ENCODE results near the gene DNAH6. TPM values are rescaled to one million over a fixed set of nuclear protein-coding genes. Genes with fewer than 3 reads are reported as not detected.

The DNAH6 gene
- total RNA-seq, 1 experiment from 2014 or later: not detected

- no peaks in the 10 kb centered on the region for H3K4me1 ChIP-seq (ENCODE audit: insufficient read depth, low read length, poor library complexity, severe bottlenecking)
- CTCF ChIA-PET: no interaction called here
- intact Hi-C loops (cut with micrococcal nuclease; ENCODE audit: unreplicated experiment): no loop called here
- DNase-seq (ENCODE audit: low spot score): no peak
- no peak for TF ChIP-seq EZH2 (IDR thresholded peaks at IDR 0.05; ENCODE audit: borderline replicate concordance, low read depth, low read length, poor library complexity, severe bottlenecking)
- no peaks in the 10 kb centered on the region for H3K36me3 ChIP-seq (ENCODE audit: insufficient read depth, low read length, poor library complexity, severe bottlenecking)
- no TSS peak for BruUV-seq (replicated peaks)
- POLR2A ChIA-PET (ENCODE audit: low non-redundant PET): no interaction called here
- H3K27ac ChIP-seq (ENCODE audit: low read depth, low read length, poor library complexity, severe bottlenecking): no peak overlapping the region
- H3K9me3 ChIP-seq (ENCODE audit: low read depth, low read length, poor library complexity, severe bottlenecking): peaks cover 7% of the 10 kb centered on the region
- peaks cover 3% of the 10 kb centered on the region for H3K27me3 ChIP-seq (replicated peaks; ENCODE audit: insufficient read depth, low read depth, low read length, poor library complexity)
- H3K4me3 ChIP-seq (ENCODE audit: low read depth, low read length, poor library complexity, severe bottlenecking): no peak overlapping the region
Observed at GRCh38 chr2:84840306-84840705, 324.0 kb downstream of the DNAH6 start.

- CTCF ChIA-PET: no interaction called here
- no peaks in the 10 kb centered on the region for H3K4me1 ChIP-seq (ENCODE audit: insufficient read depth, low read length, poor library complexity, severe bottlenecking)
- POLR2A ChIA-PET (ENCODE audit: low non-redundant PET): no interaction called here
- BruUV-seq (replicated peaks): no TSS peak
- H3K4me3 ChIP-seq (ENCODE audit: low read depth, low read length, poor library complexity, severe bottlenecking): no peak overlapping the region
- intact Hi-C loops (cut with micrococcal nuclease; ENCODE audit: unreplicated experiment): no loop called here
- no peak for TF ChIP-seq CTCF (conservative IDR thresholded peaks at IDR 0.05; ENCODE audit: low read depth, low read length)
- DNase-seq (ENCODE audit: low spot score): no peak
- no peaks in the 10 kb centered on the region for H3K36me3 ChIP-seq (ENCODE audit: insufficient read depth, low read length, poor library complexity, severe bottlenecking)
- no peaks in the 10 kb centered on the region for H3K9me3 ChIP-seq (ENCODE audit: low read depth, low read length, poor library complexity, severe bottlenecking)
- peaks cover 3% of the 10 kb centered on the region for H3K27me3 ChIP-seq (replicated peaks; ENCODE audit: insufficient read depth, low read depth, low read length, poor library complexity)
- no peak overlapping the region for H3K27ac ChIP-seq (ENCODE audit: low read depth, low read length, poor library complexity, severe bottlenecking)
Observed at GRCh38 chr2:84841577-84841976, 325.3 kb downstream of the DNAH6 start.

GRCh38 chr2:84844141-84844540, 327.8 kb downstream of the DNAH6 start:
- no peak for DNase-seq (ENCODE audit: low spot score)
- intact Hi-C loops (cut with micrococcal nuclease; ENCODE audit: unreplicated experiment): no loop called here
- Histone ChIP-seq H3K9me3 (ENCODE audit: low read depth, low read length, poor library complexity, severe bottlenecking) (no peaks in the 10 kb centered on the region), H3K27me3 (replicated peaks; ENCODE audit: insufficient read depth, low read depth, low read length, poor library complexity) (peaks cover 3% of the 10 kb centered on the region), H3K4me3 (ENCODE audit: low read depth, low read length, poor library complexity, severe bottlenecking) (no peak overlapping the region), H3K4me1 (ENCODE audit: insufficient read depth, low read length, poor library complexity, severe bottlenecking) (no peaks in the 10 kb centered on the region), H3K36me3 (ENCODE audit: insufficient read depth, low read length, poor library complexity, severe bottlenecking) (no peaks in the 10 kb centered on the region), H3K27ac (ENCODE audit: low read depth, low read length, poor library complexity, severe bottlenecking) (no peak overlapping the region)
- no TSS peak for BruUV-seq (replicated peaks)
- CTCF ChIA-PET: no interaction called here
- POLR2A ChIA-PET (ENCODE audit: low non-redundant PET): no interaction called here
- no peak for TF ChIP-seq CTCF (conservative IDR thresholded peaks at IDR 0.05; ENCODE audit: low read depth, low read length)
- TF ChIP-seq EZH2 (IDR thresholded peaks at IDR 0.05; ENCODE audit: borderline replicate concordance, low read depth, low read length, poor library complexity, severe bottlenecking): no peak

DNA sequence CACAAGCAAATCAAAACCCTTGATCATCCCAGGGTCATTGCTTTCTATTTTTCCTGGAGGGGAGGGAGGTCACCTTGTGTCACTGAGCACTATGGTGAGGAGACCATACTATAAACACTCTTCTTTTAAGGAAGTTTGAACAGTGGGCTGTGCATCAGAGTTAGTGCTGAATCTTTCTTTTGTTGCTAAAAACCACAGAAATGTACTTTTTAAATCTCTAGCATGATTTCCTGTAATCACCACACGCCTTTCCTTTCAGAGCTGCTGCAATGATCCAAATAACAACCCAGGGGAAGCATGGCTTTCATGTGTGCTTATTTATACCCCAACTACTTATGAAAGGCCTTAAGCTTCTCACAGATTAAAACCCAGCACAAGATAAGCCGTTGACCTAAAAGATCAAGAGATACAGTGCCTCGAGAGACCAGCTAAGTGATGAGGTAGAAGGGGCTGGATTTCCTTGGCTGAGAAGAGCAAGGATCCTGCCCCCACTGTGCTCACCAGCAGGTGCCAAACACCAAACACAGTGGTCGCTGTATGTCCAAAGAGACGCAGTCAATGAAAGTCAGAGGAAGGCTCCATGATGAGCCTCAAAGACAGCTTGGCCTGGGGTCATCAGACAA, 329.9 kb downstream of the DNAH6 start:
- H3K27ac ChIP-seq (ENCODE audit: low read depth, low read length, poor library complexity, severe bottlenecking): no peak overlapping the region
- intact Hi-C loops (cut with micrococcal nuclease; ENCODE audit: unreplicated experiment): no loop called here
- POLR2A ChIA-PET (ENCODE audit: low non-redundant PET): no interaction called here

More for the DNA sequence above, 329.9 kb downstream of the DNAH6 start:
- BruUV-seq (replicated peaks): no TSS peak
- no peak overlapping the region for H3K4me3 ChIP-seq (ENCODE audit: low read depth, low read length, poor library complexity, severe bottlenecking)
- CTCF ChIA-PET: no interaction called here
- no peak for DNase-seq (ENCODE audit: low spot score)
- H3K27me3 ChIP-seq (replicated peaks; ENCODE audit: insufficient read depth, low read depth, low read length, poor library complexity): peaks cover 11% of the 10 kb centered on the region
- H3K36me3 ChIP-seq (ENCODE audit: insufficient read depth, low read length, poor library complexity, severe bottlenecking): no peaks in the 10 kb centered on the region
- H3K4me1 ChIP-seq (ENCODE audit: insufficient read depth, low read length, poor library complexity, severe bottlenecking): no peaks in the 10 kb centered on the region
- no peaks in the 10 kb centered on the region for H3K9me3 ChIP-seq (ENCODE audit: low read depth, low read length, poor library complexity, severe bottlenecking)
- TF ChIP-seq EZH2 (IDR thresholded peaks at IDR 0.05; ENCODE audit: borderline replicate concordance, low read depth, low read length, poor library complexity, severe bottlenecking): no peak
- TF ChIP-seq CTCF (conservative IDR thresholded peaks at IDR 0.05; ENCODE audit: low read depth, low read length): no peak
